Chondrocyte (in vitro differentiated cells): Measurements from ENCODE around the gene RGCC. TPM values are rescaled to one million over a fixed set of nuclear protein-coding genes. Genes with fewer than 3 reads are reported as not detected.

ENCODE experiments used
- DNase-seq: peaks from one replicate; pipeline ENCODE4 v3.0.0; 2021; ENCODE audit warnings: mixed read lengths, low spot score
- H3K27ac Mint-ChIP-seq: one replicate; pipeline ENCODE4 v1.8.0; 2021; ENCODE audit warnings: mild to moderate bottlenecking, moderate library complexity, mixed read lengths; ENCODE audit not compliant: unreplicated experiment
- H3K27me3 Mint-ChIP-seq: 2 replicates; pipeline ENCODE4 v1.8.0; 2021; ENCODE audit warnings: low read depth, mixed read lengths
- H3K36me3 Mint-ChIP-seq: 2 replicates; pipeline ENCODE4 v1.8.0; 2021; ENCODE audit warnings: low read depth, mixed read lengths
- H3K4me1 Mint-ChIP-seq: 2 replicates; pipeline ENCODE4 v1.8.0; 2021; ENCODE audit warnings: low read depth, mild to moderate bottlenecking, mixed read lengths
- H3K4me3 Mint-ChIP-seq: one replicate; pipeline ENCODE4 v1.8.0; 2021; ENCODE audit warnings: mild to moderate bottlenecking, moderate library complexity, mixed read lengths; ENCODE audit not compliant: unreplicated experiment
- H3K9me3 Mint-ChIP-seq: 2 replicates; pipeline ENCODE4 v1.8.0; 2021; ENCODE audit warnings: low read depth, mixed read lengths
- total RNA-seq: library from RNA; stranded (reverse); gene quantifications from 3 replicates; pipeline ENCODE4 v1.2.1, GENCODE V29; 2021
- TF ChIP-seq, protein P1 (sequence below): fragments of 200-600 bp; sonication (generic); IDR thresholded peaks from 2 replicates; pipeline ENCODE4 v1.5.0; 2021; ENCODE audit warnings: antibody characterized with exemption, mild to moderate bottlenecking, moderate library complexity

Gene RGCC
- total RNA-seq, 1 donor from 2014 or later: not detected

GRCh38 chr13:41509971-41510370, 52.6 kb downstream of the RGCC start:
- DNase-seq: no peak
- peaks cover 5% of the 10 kb centered on the region for H3K4me1 Mint-ChIP-seq
- H3K27me3 Mint-ChIP-seq: peaks cover 4% of the 10 kb centered on the region
- peaks cover 3% of the 10 kb centered on the region for H3K9me3 Mint-ChIP-seq
- H3K36me3 Mint-ChIP-seq: no peaks in the 10 kb centered on the region
- no peak overlapping the region for H3K4me3 Mint-ChIP-seq
- TF ChIP-seq, protein P1, sequence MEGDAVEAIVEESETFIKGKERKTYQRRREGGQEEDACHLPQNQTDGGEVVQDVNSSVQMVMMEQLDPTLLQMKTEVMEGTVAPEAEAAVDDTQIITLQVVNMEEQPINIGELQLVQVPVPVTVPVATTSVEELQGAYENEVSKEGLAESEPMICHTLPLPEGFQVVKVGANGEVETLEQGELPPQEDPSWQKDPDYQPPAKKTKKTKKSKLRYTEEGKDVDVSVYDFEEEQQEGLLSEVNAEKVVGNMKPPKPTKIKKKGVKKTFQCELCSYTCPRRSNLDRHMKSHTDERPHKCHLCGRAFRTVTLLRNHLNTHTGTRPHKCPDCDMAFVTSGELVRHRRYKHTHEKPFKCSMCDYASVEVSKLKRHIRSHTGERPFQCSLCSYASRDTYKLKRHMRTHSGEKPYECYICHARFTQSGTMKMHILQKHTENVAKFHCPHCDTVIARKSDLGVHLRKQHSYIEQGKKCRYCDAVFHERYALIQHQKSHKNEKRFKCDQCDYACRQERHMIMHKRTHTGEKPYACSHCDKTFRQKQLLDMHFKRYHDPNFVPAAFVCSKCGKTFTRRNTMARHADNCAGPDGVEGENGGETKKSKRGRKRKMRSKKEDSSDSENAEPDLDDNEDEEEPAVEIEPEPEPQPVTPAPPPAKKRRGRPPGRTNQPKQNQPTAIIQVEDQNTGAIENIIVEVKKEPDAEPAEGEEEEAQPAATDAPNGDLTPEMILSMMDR: no peak
- H3K27ac Mint-ChIP-seq: no peak overlapping the region

GRCh38 chr13:41511827-41512226, 54.5 kb downstream of the RGCC start:
- no peak for DNase-seq
- Mint-ChIP-seq H3K9me3 (peaks cover 3% of the 10 kb centered on the region), H3K27ac (no peak overlapping the region), H3K27me3 (peaks cover 4% of the 10 kb centered on the region), H3K36me3 (no peaks in the 10 kb centered on the region), H3K4me3 (no peak overlapping the region), H3K4me1 (no peaks in the 10 kb centered on the region)
- TF ChIP-seq, protein P1: no peak

- H3K9me3 Mint-ChIP-seq: peaks cover 3% of the 10 kb centered on the region
- H3K4me3 Mint-ChIP-seq: no peak overlapping the region
- TF ChIP-seq, protein P1: no peak
These were observed 55.1 kb downstream of the RGCC start for GRCh38 chr13:41512441-41512840.

GRCh38 chr13:41513600-41513999, 56.2 kb downstream of the RGCC start:
- H3K27ac Mint-ChIP-seq: no peak overlapping the region
- TF ChIP-seq, protein P1: no peak
- H3K27me3 Mint-ChIP-seq: peaks cover 3% of the 10 kb centered on the region
- H3K36me3 Mint-ChIP-seq: no peaks in the 10 kb centered on the region
- H3K4me1 Mint-ChIP-seq: no peaks in the 10 kb centered on the region
- no peak for DNase-seq
- H3K9me3 Mint-ChIP-seq: peaks cover 3% of the 10 kb centered on the region
- H3K4me3 Mint-ChIP-seq: no peak overlapping the region

More at GRCh38 chr13:41512441-41512840, 55.1 kb downstream of the RGCC start:
- Mint-ChIP-seq H3K36me3 (no peaks in the 10 kb centered on the region), H3K4me1 (no peaks in the 10 kb centered on the region), H3K27me3 (peaks cover 4% of the 10 kb centered on the region), H3K27ac (no peak overlapping the region)
- no peak for DNase-seq

DNA sequence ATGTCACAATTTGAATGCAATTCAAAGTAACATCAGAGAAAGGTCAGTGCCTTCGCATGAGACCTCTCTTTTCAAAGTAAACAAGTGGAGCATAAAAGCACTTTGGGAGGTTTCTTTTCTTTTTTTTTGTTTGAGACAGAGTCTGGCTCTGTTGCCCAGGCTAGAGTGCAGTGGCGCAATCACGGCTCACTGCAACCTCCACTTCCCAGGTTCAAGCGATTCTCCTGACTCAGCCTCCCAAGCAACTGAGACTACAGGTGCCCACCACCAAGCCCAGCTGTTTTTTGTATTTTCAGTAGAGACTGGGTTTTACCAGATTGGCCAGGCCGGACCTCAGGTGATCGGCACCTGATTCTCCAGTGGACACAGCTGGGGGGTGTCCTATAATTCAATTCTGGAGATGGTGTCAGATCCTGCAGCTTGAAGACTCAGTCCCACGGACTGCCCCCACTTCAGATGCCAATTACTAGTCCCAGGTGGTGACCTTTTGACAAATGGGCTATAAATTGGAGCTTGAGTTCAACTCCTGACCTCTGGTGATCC, 57.6 kb downstream of the RGCC start:
- peaks cover 3% of the 10 kb centered on the region for H3K27me3 Mint-ChIP-seq
- H3K4me3 Mint-ChIP-seq: no peak overlapping the region
- no peaks in the 10 kb centered on the region for H3K4me1 Mint-ChIP-seq
- no peak overlapping the region for H3K27ac Mint-ChIP-seq
- no peak for DNase-seq
- peaks cover 3% of the 10 kb centered on the region for H3K9me3 Mint-ChIP-seq
- TF ChIP-seq, protein P1: no peak
- H3K36me3 Mint-ChIP-seq: no peaks in the 10 kb centered on the region
